ENCODE measurements around the gene CDH13.
A peak's percentile ranks its signal among the peaks of the same experiment; 100 is the strongest.

CDH13 gene

GRCh38 chr16:83407928-83408327 is 781.2 kb downstream of the CDH13 start:
- H3K27ac ChIP-seq, result no peak overlapping the region
- TF ChIP-seq CTCF (conservative IDR thresholded peaks at IDR 0.05), result no peak
- TF ChIP-seq ZFX (IDR thresholded peaks at IDR 0.05), result no peak

- TF ChIP-seq CTCF (conservative IDR thresholded peaks at IDR 0.05), result no peak
- TF ChIP-seq ZFX (IDR thresholded peaks at IDR 0.05), result no peak
- H3K27ac ChIP-seq, result no peak overlapping the region
These were observed 782.6 kb downstream of the CDH13 start for GRCh38 chr16:83409347-83409746.

- H3K27ac ChIP-seq, result no peak overlapping the region
- TF ChIP-seq CTCF (conservative IDR thresholded peaks at IDR 0.05), result peak; percentile 13; the same call in 1 of the 2 replicates
- no peak for TF ChIP-seq ZFX (IDR thresholded peaks at IDR 0.05)
These were observed 791.8 kb downstream of the CDH13 start for GRCh38 chr16:83418565-83418964.

- TF ChIP-seq CTCF (conservative IDR thresholded peaks at IDR 0.05) (no peak), ZFX (IDR thresholded peaks at IDR 0.05) (no peak)
- no peak overlapping the region for H3K27ac ChIP-seq
These were observed 793.5 kb downstream of the CDH13 start for GRCh38 chr16:83420206-83420760.

- TF ChIP-seq CTCF (conservative IDR thresholded peaks at IDR 0.05) (no peak), ZFX (IDR thresholded peaks at IDR 0.05) (no peak)
- H3K27ac ChIP-seq, result no peak overlapping the region
These were observed 806.4 kb downstream of the CDH13 start for GRCh38 chr16:83433201-83433600.

GRCh38 chr16:83437036-83437435 is 810.3 kb downstream of the CDH13 start:
- no peak overlapping the region for H3K27ac ChIP-seq
- TF ChIP-seq CTCF (conservative IDR thresholded peaks at IDR 0.05) (no peak), ZFX (IDR thresholded peaks at IDR 0.05) (no peak)

GRCh38 chr16:83438326-83438725 is 811.6 kb downstream of the CDH13 start:
- TF ChIP-seq ZFX (IDR thresholded peaks at IDR 0.05) (no peak), CTCF (conservative IDR thresholded peaks at IDR 0.05) (no peak)
- no peak overlapping the region for H3K27ac ChIP-seq
